Loucy (cell line): Measurements from ENCODE around the gene POLE4.

Experiments
- H2AFZ ChIP-seq: fragments of 200-600 bp; sonication (generic); 2 replicates; pipeline ENCODE4 v1.6.0; 2016; ENCODE audit warnings: antibody characterized with exemption, mild to moderate bottlenecking, low read length, moderate library complexity
- H3F3A ChIP-seq: fragments of 200-600 bp; 2 replicates; pipeline ENCODE4 v1.6.0; 2016; ENCODE audit warnings: antibody characterized with exemption, low read depth, mild to moderate bottlenecking
- H3K27me3 ChIP-seq: fragments of 200-600 bp; sonication (generic); 2 replicates; pipeline ENCODE4 v1.6.1; 2014; ENCODE audit warnings: low read length, mild to moderate bottlenecking; ENCODE audit not compliant: insufficient read depth, poor library complexity, severe bottlenecking
- H3K36me3 ChIP-seq: fragments of 200-600 bp; sonication (generic); 2 replicates; pipeline ENCODE4 v1.6.1; 2016; ENCODE audit warnings: low read length; ENCODE audit not compliant: insufficient read depth
- H3K4me1 ChIP-seq: fragments of 200-600 bp; sonication (generic); 2 replicates; pipeline ENCODE4 v1.5.1; 2014; ENCODE audit warnings: low read length, mild to moderate bottlenecking; ENCODE audit not compliant: insufficient read depth, poor library complexity, severe bottlenecking
- H3K4me2 ChIP-seq: fragments of 200-600 bp; sonication (generic); 2 replicates; pipeline ENCODE4 v1.6.0; 2014; ENCODE audit warnings: antibody characterized with exemption, low read length, low read depth, mild to moderate bottlenecking; ENCODE audit not compliant: poor library complexity, severe bottlenecking
- H3K4me3 ChIP-seq: fragments of 200-600 bp; sonication (generic); 2 replicates; pipeline ENCODE4 v1.5.1; 2014; ENCODE audit warnings: low read length, mild to moderate bottlenecking, mixed read lengths; ENCODE audit not compliant: poor library complexity, severe bottlenecking
- H3K79me2 ChIP-seq: fragments of 200-600 bp; sonication (generic); 2 replicates; pipeline ENCODE4 v1.6.1; 2014; ENCODE audit warnings: low read length; ENCODE audit not compliant: insufficient read depth
- H3K9ac ChIP-seq: fragments of 200-600 bp; sonication (generic); 2 replicates; pipeline ENCODE4 v1.6.0; 2014; ENCODE audit warnings: mild to moderate bottlenecking, low read depth, low read length, moderate library complexity; ENCODE audit not compliant: poor library complexity, severe bottlenecking
- H3K9me2 ChIP-seq: fragments of 200-600 bp; sonication (generic); replicated peaks from 2 replicates; pipeline ENCODE4 v1.6.1; 2016; ENCODE audit warnings: low read depth, low read length, mixed read lengths
- H3K9me3 ChIP-seq: fragments of 200-600 bp; sonication (generic); 2 replicates; pipeline ENCODE4 v1.6.1; 2014; ENCODE audit warnings: mild to moderate bottlenecking, antibody characterized with exemption, low read length, low read depth; ENCODE audit not compliant: insufficient read depth
- H4K20me1 ChIP-seq: fragments of 200-600 bp; sonication (generic); 2 replicates; pipeline ENCODE4 v1.6.0; 2014; ENCODE audit warnings: antibody characterized with exemption, low read length, mild to moderate bottlenecking; ENCODE audit not compliant: insufficient read depth, poor library complexity, severe bottlenecking
- CTCF ChIP-seq: fragments of 200-600 bp; sonication (generic); conservative IDR thresholded peaks from 2 replicates; pipeline ENCODE4 v1.5.1; 2014; ENCODE audit warnings: mild to moderate bottlenecking, antibody characterized with exemption, low read length
- EZH2phosphoT487 ChIP-seq: fragments of 200-600 bp; IDR thresholded peaks from 2 replicates; pipeline ENCODE4 v1.6.1; 2018; ENCODE audit warnings: antibody characterized with exemption, mild to moderate bottlenecking, moderate library complexity, borderline replicate concordance

POLE4 gene

GRCh38 chr2:74911061-74911460 is 47.4 kb upstream of the POLE4 start:
- H3K36me3 ChIP-seq: no peaks in the 10 kb centered on the region
- H3F3A ChIP-seq: no peaks in the 10 kb centered on the region
- no peaks in the 10 kb centered on the region for H3K9me3 ChIP-seq
- H3K4me3 ChIP-seq: no peak overlapping the region
- TF ChIP-seq EZH2phosphoT487: no peak
- no peak for TF ChIP-seq CTCF
- no peaks in the 10 kb centered on the region for H3K27me3 ChIP-seq
- no peaks in the 10 kb centered on the region for H3K9me2 ChIP-seq
- H4K20me1 ChIP-seq: no peaks in the 10 kb centered on the region
- peaks cover 5% of the 10 kb centered on the region for H3K4me1 ChIP-seq
- H3K9ac ChIP-seq: no peak overlapping the region
- no peak overlapping the region for H3K4me2 ChIP-seq
- no peaks in the 10 kb centered on the region for H3K79me2 ChIP-seq
- H2AFZ ChIP-seq: no peak overlapping the region

GRCh38 chr2:74915743-74916142 is 42.7 kb upstream of the POLE4 start:
- H3K36me3 ChIP-seq: no peaks in the 10 kb centered on the region
- H3K79me2 ChIP-seq: no peaks in the 10 kb centered on the region
- no peak overlapping the region for H3K4me3 ChIP-seq
- no peak overlapping the region for H3K9ac ChIP-seq
- H2AFZ ChIP-seq: no peak overlapping the region
- H3F3A ChIP-seq: no peaks in the 10 kb centered on the region
- H3K4me1 ChIP-seq: peaks cover 10% of the 10 kb centered on the region
- H4K20me1 ChIP-seq: no peaks in the 10 kb centered on the region
- no peaks in the 10 kb centered on the region for H3K9me2 ChIP-seq
- H3K4me2 ChIP-seq: no peak overlapping the region
- no peaks in the 10 kb centered on the region for H3K27me3 ChIP-seq
- no peaks in the 10 kb centered on the region for H3K9me3 ChIP-seq
- TF ChIP-seq CTCF (no peak), EZH2phosphoT487 (no peak)

- no peak overlapping the region for H2AFZ ChIP-seq
- H3F3A ChIP-seq: no peaks in the 10 kb centered on the region
- H3K27me3 ChIP-seq: no peaks in the 10 kb centered on the region
- TF ChIP-seq CTCF: no peak
- no peak for TF ChIP-seq EZH2phosphoT487
- no peaks in the 10 kb centered on the region for H3K9me2 ChIP-seq
- H3K4me2 ChIP-seq: no peak overlapping the region
- no peak overlapping the region for H3K9ac ChIP-seq
- H3K9me3 ChIP-seq: no peaks in the 10 kb centered on the region
- H3K4me1 ChIP-seq: peaks cover 10% of the 10 kb centered on the region
- no peaks in the 10 kb centered on the region for H3K36me3 ChIP-seq
- H3K79me2 ChIP-seq: no peaks in the 10 kb centered on the region
- no peak overlapping the region for H3K4me3 ChIP-seq
- no peaks in the 10 kb centered on the region for H4K20me1 ChIP-seq
Observed at GRCh38 chr2:74916394-74916793, 42.0 kb upstream of the POLE4 start.
